Smooth muscle cell (in vitro differentiated cells): ENCODE results near the gene SEPTIN3. TPM values are rescaled to one million over a fixed set of nuclear protein-coding genes. Genes with fewer than 3 reads are reported as not detected.

Experiments used
- DNase-seq: peaks from one replicate; lab custom pipeline; 2025; ENCODE audit not compliant: unreplicated experiment; lab: John Stamatoyannopoulos, UW
- H2AFZ ChIP-seq: fragments of 200-600 bp; sonication (generic); 2 replicates; pipeline ENCODE4 v1.6.0; 2016; ENCODE audit warnings: antibody characterized with exemption, low read depth, mild to moderate bottlenecking
- H3F3A ChIP-seq: fragments of 200-600 bp; sonication (generic); 2 replicates; pipeline ENCODE4 v1.6.0; 2017; ENCODE audit warnings: antibody characterized with exemption, low read depth
- H3K27ac ChIP-seq: fragments of 200-600 bp; sonication (generic); 2 replicates; pipeline ENCODE4 v1.5.1; 2016; ENCODE audit warnings: low read depth, mild to moderate bottlenecking
- H3K27me3 ChIP-seq: fragments of 200-600 bp; sonication (generic); 2 replicates; pipeline ENCODE4 v1.6.1; 2016; ENCODE audit warnings: low read depth, mild to moderate bottlenecking
- H3K36me3 ChIP-seq: fragments of 200-600 bp; sonication (generic); 2 replicates; pipeline ENCODE4 v1.5.1; 2016; ENCODE audit warnings: low read depth
- H3K4me1 ChIP-seq: fragments of 200-600 bp; sonication (generic); 2 replicates; pipeline ENCODE4 v1.5.1; 2016; ENCODE audit warnings: low read depth
- H3K4me2 ChIP-seq: fragments of 200-600 bp; sonication (generic); 2 replicates; pipeline ENCODE4 v1.6.0; 2016; ENCODE audit warnings: mild to moderate bottlenecking
- H3K4me3 ChIP-seq: fragments of 200-600 bp; sonication (generic); 2 replicates; pipeline ENCODE4 v1.5.1; 2016; ENCODE audit warnings: mild to moderate bottlenecking
- H3K79me2 ChIP-seq: fragments of 200-600 bp; sonication (generic); 2 replicates; pipeline ENCODE4 v1.6.0; 2016; ENCODE audit warnings: low read depth, mild to moderate bottlenecking
- H3K9ac ChIP-seq: fragments of 200-600 bp; sonication (generic); 2 replicates; pipeline ENCODE4 v1.6.0; 2016; ENCODE audit warnings: low read depth
- H3K9me3 ChIP-seq: fragments of 200-600 bp; sonication (generic); replicated peaks from 2 replicates; pipeline ENCODE4 v1.5.1; 2016; ENCODE audit warnings: low read depth
- H4K20me1 ChIP-seq: fragments of 200-600 bp; sonication (generic); 2 replicates; pipeline ENCODE4 v1.6.0; 2016; ENCODE audit warnings: low read depth
- WGBS: methylation state at CpG from one replicate; pipeline ENCODE4 v1.1.7; 2016; ENCODE audit warnings: low lambda C conversion rate; 5-methylcytosine and 5-hydroxymethylcytosine counted together
- polyA plus RNA-seq: library from polyadenylated mRNA; unstranded; fragments of >200 nt; fragmentation: Nextera tagmentation; extraction: Ambion mirVana; gene quantifications from 2 replicates; pipeline ENCODE4 v1.2.1, GENCODE V29; 2016
- total RNA-seq: library from RNA; depleted of rRNA; stranded (reverse); fragments of >200 nt; gene quantifications from 2 replicates; pipeline ENCODE4 v1.2.3, GENCODE V29; 2014
- TF ChIP-seq, protein P1 (sequence below): fragments of 200-600 bp; sonication (generic); IDR thresholded peaks from 2 replicates; pipeline ENCODE4 v1.5.1; 2017; ENCODE audit warnings: borderline replicate concordance, mild to moderate bottlenecking, antibody characterized with exemption; ENCODE audit not compliant: insufficient read depth, poor library complexity, severe bottlenecking

SEPTIN3 gene
- total and polyA plus RNA-seq, 2 experiments from 2014 or later, result 0.99 to 1.1 TPM

DNA sequence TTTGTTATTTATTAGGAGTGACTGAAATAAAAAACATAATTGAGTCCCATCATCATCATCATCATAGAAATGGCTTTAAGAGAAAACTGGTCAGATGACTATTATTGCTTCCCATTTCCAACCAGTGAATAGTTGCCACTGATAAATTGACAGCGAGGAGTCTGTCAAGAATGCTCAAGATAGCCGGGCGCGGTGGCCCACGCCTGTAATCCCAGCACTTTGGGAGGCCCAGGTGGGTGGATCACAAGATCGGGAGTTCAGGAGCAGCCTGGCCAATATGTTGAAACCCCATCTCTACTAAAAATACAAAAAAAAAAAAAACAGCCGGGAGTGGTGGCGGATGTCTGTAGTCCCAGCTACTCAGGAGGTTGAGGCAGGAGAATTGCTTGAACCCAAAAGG lies 31.2 kb downstream of the SEPTIN3 start:
- no peaks in the 10 kb centered on the region for H3K79me2 ChIP-seq
- WGBS, result 94% methylated on average over 8 of the region's 8 CpGs
- H3K27me3 ChIP-seq, result no peaks in the 10 kb centered on the region
- H3K9me3 ChIP-seq, result no peaks in the 10 kb centered on the region
- TF ChIP-seq, protein P1, sequence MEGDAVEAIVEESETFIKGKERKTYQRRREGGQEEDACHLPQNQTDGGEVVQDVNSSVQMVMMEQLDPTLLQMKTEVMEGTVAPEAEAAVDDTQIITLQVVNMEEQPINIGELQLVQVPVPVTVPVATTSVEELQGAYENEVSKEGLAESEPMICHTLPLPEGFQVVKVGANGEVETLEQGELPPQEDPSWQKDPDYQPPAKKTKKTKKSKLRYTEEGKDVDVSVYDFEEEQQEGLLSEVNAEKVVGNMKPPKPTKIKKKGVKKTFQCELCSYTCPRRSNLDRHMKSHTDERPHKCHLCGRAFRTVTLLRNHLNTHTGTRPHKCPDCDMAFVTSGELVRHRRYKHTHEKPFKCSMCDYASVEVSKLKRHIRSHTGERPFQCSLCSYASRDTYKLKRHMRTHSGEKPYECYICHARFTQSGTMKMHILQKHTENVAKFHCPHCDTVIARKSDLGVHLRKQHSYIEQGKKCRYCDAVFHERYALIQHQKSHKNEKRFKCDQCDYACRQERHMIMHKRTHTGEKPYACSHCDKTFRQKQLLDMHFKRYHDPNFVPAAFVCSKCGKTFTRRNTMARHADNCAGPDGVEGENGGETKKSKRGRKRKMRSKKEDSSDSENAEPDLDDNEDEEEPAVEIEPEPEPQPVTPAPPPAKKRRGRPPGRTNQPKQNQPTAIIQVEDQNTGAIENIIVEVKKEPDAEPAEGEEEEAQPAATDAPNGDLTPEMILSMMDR, result no peak
- no peak overlapping the region for H2AFZ ChIP-seq
- no peak overlapping the region for H3K4me2 ChIP-seq
- H3K4me1 ChIP-seq, result no peaks in the 10 kb centered on the region
- H3K36me3 ChIP-seq, result no peaks in the 10 kb centered on the region
- no peaks in the 10 kb centered on the region for H3F3A ChIP-seq
- H3K4me3 ChIP-seq, result no peak overlapping the region
- H3K27ac ChIP-seq, result no peak overlapping the region
- DNase-seq, result no peak
- no peak overlapping the region for H3K9ac ChIP-seq
- H4K20me1 ChIP-seq, result no peaks in the 10 kb centered on the region

DNA sequence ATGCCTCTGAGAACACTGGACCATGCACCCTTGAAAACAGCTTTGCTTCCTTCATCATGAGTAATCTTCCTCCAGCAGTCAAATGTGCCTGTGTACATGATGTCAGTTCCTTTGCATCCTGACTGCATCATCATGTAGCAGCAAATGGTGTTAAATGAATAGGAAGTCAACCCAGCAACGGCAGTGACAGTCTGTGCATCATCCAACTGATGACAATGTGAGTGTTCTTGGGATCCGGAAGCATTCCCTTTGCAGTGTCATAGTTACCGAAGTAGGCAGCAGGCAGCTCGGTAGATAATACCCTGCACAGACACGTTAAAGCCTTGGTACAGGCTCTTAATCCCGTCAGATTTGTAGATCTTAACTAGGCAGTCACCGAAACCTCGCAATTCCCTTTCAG lies 31.9 kb downstream of the SEPTIN3 start:
- H4K20me1 ChIP-seq, result no peaks in the 10 kb centered on the region
- no peak overlapping the region for H3K9ac ChIP-seq
- TF ChIP-seq, protein P1, result no peak
- H3K4me3 ChIP-seq, result no peak overlapping the region
- no peak for DNase-seq
- no peak overlapping the region for H3K27ac ChIP-seq
- WGBS, result 44% methylated on average over 8 of the region's 8 CpGs
- no peaks in the 10 kb centered on the region for H3K79me2 ChIP-seq
- no peaks in the 10 kb centered on the region for H3K36me3 ChIP-seq
- no peaks in the 10 kb centered on the region for H3K27me3 ChIP-seq
- H2AFZ ChIP-seq, result no peak overlapping the region
- H3K9me3 ChIP-seq, result no peaks in the 10 kb centered on the region
- no peaks in the 10 kb centered on the region for H3K4me1 ChIP-seq
- no peak overlapping the region for H3K4me2 ChIP-seq
- H3F3A ChIP-seq, result no peaks in the 10 kb centered on the region

DNA sequence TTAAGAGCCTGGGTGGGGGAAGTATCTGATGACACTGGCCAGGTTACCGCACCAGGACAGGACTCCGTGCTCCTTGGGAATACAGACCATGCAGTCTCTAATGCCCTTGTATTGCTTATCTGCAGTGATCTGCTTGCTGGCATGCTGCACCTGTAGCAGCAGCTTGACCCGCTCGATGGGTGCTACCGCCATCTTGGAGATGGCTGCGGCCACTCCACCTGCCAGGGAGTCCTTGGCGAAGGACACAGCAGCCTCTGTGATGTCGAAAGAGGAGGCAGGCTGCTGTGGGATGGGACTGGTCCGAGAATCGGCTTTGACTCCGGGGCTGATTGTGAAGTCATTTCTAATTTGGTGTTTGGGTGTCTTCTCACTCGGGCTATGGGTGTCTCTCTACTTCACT lies 32.5 kb downstream of the SEPTIN3 start:
- no peaks in the 10 kb centered on the region for H3K36me3 ChIP-seq
- no peaks in the 10 kb centered on the region for H4K20me1 ChIP-seq
- no peak for DNase-seq
- H3K27ac ChIP-seq, result no peak overlapping the region
- no peak overlapping the region for H3K4me2 ChIP-seq
- no peak overlapping the region for H3K4me3 ChIP-seq
- no peaks in the 10 kb centered on the region for H3K79me2 ChIP-seq
- H3K9me3 ChIP-seq, result no peaks in the 10 kb centered on the region
- H3F3A ChIP-seq, result no peaks in the 10 kb centered on the region
- no peak overlapping the region for H3K9ac ChIP-seq
- H3K27me3 ChIP-seq, result no peaks in the 10 kb centered on the region
- no peak overlapping the region for H2AFZ ChIP-seq
- TF ChIP-seq, protein P1, result no peak
- no peaks in the 10 kb centered on the region for H3K4me1 ChIP-seq
- 94% methylated on average over 12 of the region's 12 CpGs for WGBS

DNA sequence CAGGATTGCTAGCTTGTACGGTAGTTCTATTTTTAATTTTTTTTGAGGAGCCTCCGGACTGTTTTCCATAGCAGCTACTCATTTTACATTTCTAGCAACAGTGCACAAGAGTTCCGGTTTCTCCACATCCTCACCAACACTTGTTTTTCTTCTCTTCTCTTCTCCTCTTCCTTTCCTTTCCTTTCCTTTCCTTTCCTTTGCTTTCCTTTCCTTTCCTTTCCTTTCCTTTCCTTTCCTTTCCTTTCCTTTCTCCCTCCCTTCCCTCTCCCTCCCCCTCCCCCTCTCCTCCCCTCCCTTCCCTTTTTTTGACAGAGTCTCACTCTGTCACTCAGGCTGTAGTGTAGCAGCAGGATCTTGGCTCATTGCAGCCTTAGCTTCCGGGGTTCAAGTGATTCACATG lies 38.7 kb downstream of the SEPTIN3 start:
- Histone ChIP-seq H3K27me3 (no peaks in the 10 kb centered on the region), H3F3A (no peaks in the 10 kb centered on the region), H3K36me3 (no peaks in the 10 kb centered on the region), H2AFZ (no peak overlapping the region), H4K20me1 (no peaks in the 10 kb centered on the region), H3K27ac (no peak overlapping the region), H3K9ac (no peak overlapping the region), H3K4me2 (no peak overlapping the region), H3K9me3 (peaks cover 5% of the 10 kb centered on the region), H3K4me1 (no peaks in the 10 kb centered on the region), H3K4me3 (no peak overlapping the region), H3K79me2 (no peaks in the 10 kb centered on the region)
- WGBS, result 74% methylated on average over 4 of the region's 4 CpGs
- TF ChIP-seq, protein P1, result no peak
- DNase-seq, result no peak
